SK-N-MC (cell line): Measurements from ENCODE around the gene HBD.
"Not testable (repeated sequence)": the region's sequence is repeated elsewhere in the genome, so short reads cannot be mapped to it uniquely, and the experiment has no call there.

Experiments used
- DNase-seq: peaks from one replicate; pipeline ENCODE4 v3.0.0-alpha.2; 2011; ENCODE audit warnings: low read depth, low spot score
- H3K27ac ChIP-seq: fragments of 200-600 bp; sonication (generic); 2 replicates; pipeline ENCODE4 v1.5.1; 2016; ENCODE audit warnings: mixed run types
- H3K36me3 ChIP-seq: fragments of 200-600 bp; sonication (generic); 2 replicates; pipeline ENCODE4 v1.6.1; 2017; ENCODE audit warnings: antibody characterized with exemption, low read length, mixed read lengths; ENCODE audit not compliant: insufficient read depth
- H3K4me3 ChIP-seq: fragments of 200-600 bp; sonication (generic); 2 replicates; pipeline ENCODE4 v1.5.1; 2016
- H3K9ac ChIP-seq: fragments of 200-600 bp; sonication (generic); 2 replicates; pipeline ENCODE4 v1.8.0; 2017; ENCODE audit warnings: mixed run types, mixed read lengths; ENCODE audit not compliant: insufficient read length
- H3K9me3 ChIP-seq: fragments of 200-600 bp; sonication (generic); 2 replicates; pipeline ENCODE4 v1.6.1; 2017; ENCODE audit warnings: low read depth, mild to moderate bottlenecking, antibody characterized with exemption, low read length, moderate library complexity, mixed read lengths
- EZH2 ChIP-seq: fragments of 200-600 bp; sonication (generic); IDR thresholded peaks from one replicate; pipeline ENCODE4 v1.6.1; 2017; ENCODE audit warnings: antibody characterized with exemption
- FOXP2 ChIP-seq: optimal IDR thresholded peaks from 2 replicates; pipeline ENCODE3; 2011; ENCODE audit warnings: mild to moderate bottlenecking, moderate library complexity; ENCODE audit not compliant: insufficient read depth; ENCODE audit errors: extremely low read length, control extremely low read depth
- POLR2AphosphoS5 ChIP-seq: IDR thresholded peaks from 2 replicates; pipeline ENCODE4 v1.6.1; 2012; ENCODE audit warnings: mild to moderate bottlenecking, low read depth, low read length, borderline replicate concordance

HBD gene

GRCh38 chr11:5252919-5253265, 18.6 kb upstream of the HBD start:
- Histone ChIP-seq H3K36me3 (no peaks in the 10 kb centered on the region), H3K27ac (no peak overlapping the region), H3K9ac (no peak overlapping the region), H3K4me3 (no peak overlapping the region), H3K9me3 (no peaks in the 10 kb centered on the region)
- TF ChIP-seq EZH2 (no peak), POLR2AphosphoS5 (no peak), FOXP2 (no peak)
- no peak for DNase-seq

- Histone ChIP-seq H3K9ac (no peak overlapping the region), H3K27ac (no peak overlapping the region), H3K4me3 (no peak overlapping the region), H3K9me3 (no peaks in the 10 kb centered on the region), H3K36me3 (no peaks in the 10 kb centered on the region)
- DNase-seq: no peak
- TF ChIP-seq FOXP2 (no peak), EZH2 (no peak), POLR2AphosphoS5 (no peak)
Measured at GRCh38 chr11:5252192-5252918, 18.1 kb upstream of the HBD start.

GRCh38 chr11:5251746-5252145, 17.5 kb upstream of the HBD start:
- H3K36me3 ChIP-seq: no peaks in the 10 kb centered on the region
- H3K9me3 ChIP-seq: no peaks in the 10 kb centered on the region
- H3K27ac ChIP-seq: no peak overlapping the region
- no peak overlapping the region for H3K4me3 ChIP-seq
- TF ChIP-seq EZH2 (no peak), POLR2AphosphoS5 (no peak), FOXP2 (no peak)
- no peak for DNase-seq
- no peak overlapping the region for H3K9ac ChIP-seq

GRCh38 chr11:5250543-5251204, 16.4 kb upstream of the HBD start:
- H3K27ac ChIP-seq: no peak overlapping the region

GRCh38 chr11:5249807-5250396, 15.6 kb upstream of the HBD start, which contains the start of gene HBG1:
Gene HBG1 (minus strand): TSS chr11:5249857. CDS start chr11:5249804, 53 bp downstream.
- H3K36me3 ChIP-seq, DNase-seq, H3K27ac ChIP-seq, H3K9ac ChIP-seq, H3K9me3 ChIP-seq, H3K4me3 ChIP-seq: not testable (repeated sequence)

More at GRCh38 chr11:5250543-5251204, 16.4 kb upstream of the HBD start:
- DNase-seq: no peak
- no peaks in the 10 kb centered on the region for H3K9me3 ChIP-seq
- H3K36me3 ChIP-seq: no peaks in the 10 kb centered on the region
- TF ChIP-seq FOXP2: no peak
- no peak for TF ChIP-seq EZH2
- TF ChIP-seq POLR2AphosphoS5: no peak
- no peak overlapping the region for H3K9ac ChIP-seq
- H3K4me3 ChIP-seq: no peak overlapping the region

- H3K27ac ChIP-seq, DNase-seq, H3K9me3 ChIP-seq, H3K36me3 ChIP-seq, H3K9ac ChIP-seq, H3K4me3 ChIP-seq: not testable (repeated sequence)
Measured at GRCh38 chr11:5248498-5248897, 14.2 kb upstream of the HBD start.

GRCh38 chr11:5247472-5248192, 13.3 kb upstream of the HBD start:
- H3K9me3 ChIP-seq: no peaks in the 10 kb centered on the region
- DNase-seq: no peak
- H3K9ac ChIP-seq: no peak overlapping the region
- no peak overlapping the region for H3K27ac ChIP-seq
- no peak for TF ChIP-seq POLR2AphosphoS5
- TF ChIP-seq EZH2: no peak
- TF ChIP-seq FOXP2: no peak
- no peaks in the 10 kb centered on the region for H3K36me3 ChIP-seq
- H3K4me3 ChIP-seq: no peak overlapping the region

- TF ChIP-seq FOXP2 (no peak), EZH2 (no peak), POLR2AphosphoS5 (no peak)
- H3K36me3 ChIP-seq: no peaks in the 10 kb centered on the region
Measured at GRCh38 chr11:5246772-5247471, 12.6 kb upstream of the HBD start.

More at GRCh38 chr11:5246772-5247471, 12.6 kb upstream of the HBD start:
- no peak overlapping the region for H3K4me3 ChIP-seq
- no peak overlapping the region for H3K27ac ChIP-seq
- DNase-seq: no peak
- H3K9ac ChIP-seq: no peak overlapping the region
- no peaks in the 10 kb centered on the region for H3K9me3 ChIP-seq
